ENCODE measurements around the gene FTH1.

GRCh38 chr11:61916737-61917333 is 50.6 kb downstream of the FTH1 start:
- TF ChIP-seq, protein P1, sequence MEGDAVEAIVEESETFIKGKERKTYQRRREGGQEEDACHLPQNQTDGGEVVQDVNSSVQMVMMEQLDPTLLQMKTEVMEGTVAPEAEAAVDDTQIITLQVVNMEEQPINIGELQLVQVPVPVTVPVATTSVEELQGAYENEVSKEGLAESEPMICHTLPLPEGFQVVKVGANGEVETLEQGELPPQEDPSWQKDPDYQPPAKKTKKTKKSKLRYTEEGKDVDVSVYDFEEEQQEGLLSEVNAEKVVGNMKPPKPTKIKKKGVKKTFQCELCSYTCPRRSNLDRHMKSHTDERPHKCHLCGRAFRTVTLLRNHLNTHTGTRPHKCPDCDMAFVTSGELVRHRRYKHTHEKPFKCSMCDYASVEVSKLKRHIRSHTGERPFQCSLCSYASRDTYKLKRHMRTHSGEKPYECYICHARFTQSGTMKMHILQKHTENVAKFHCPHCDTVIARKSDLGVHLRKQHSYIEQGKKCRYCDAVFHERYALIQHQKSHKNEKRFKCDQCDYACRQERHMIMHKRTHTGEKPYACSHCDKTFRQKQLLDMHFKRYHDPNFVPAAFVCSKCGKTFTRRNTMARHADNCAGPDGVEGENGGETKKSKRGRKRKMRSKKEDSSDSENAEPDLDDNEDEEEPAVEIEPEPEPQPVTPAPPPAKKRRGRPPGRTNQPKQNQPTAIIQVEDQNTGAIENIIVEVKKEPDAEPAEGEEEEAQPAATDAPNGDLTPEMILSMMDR (IDR thresholded peaks at IDR 0.05; ENCODE audit: low read depth, low read length, poor library complexity, severe bottlenecking) = no peak
- no peak for TF ChIP-seq EZH2phosphoT487 (IDR thresholded peaks at IDR 0.05; ENCODE audit: borderline replicate concordance, low read length)

Measured in DOHH2 (cell line).